Mesodermal cell (in vitro differentiated cells): ENCODE results near the gene GPRC5B.

Experiments used
- H3K27ac ChIP-seq: 2 replicates; pipeline ENCODE4 v1.7.0; 2013; ENCODE audit warnings: mild to moderate bottlenecking, low read depth, low read length, moderate library complexity; ENCODE audit not compliant: severe bottlenecking
- H3K36me3 ChIP-seq: 2 replicates; pipeline ENCODE4 v1.7.1; 2013; ENCODE audit warnings: mild to moderate bottlenecking, low read length, moderate library complexity; ENCODE audit not compliant: control insufficient read depth, insufficient read depth
- H3K4me1 ChIP-seq: one replicate; pipeline ENCODE4 v1.7.1; 2013; ENCODE audit warnings: mild to moderate bottlenecking, low read length; ENCODE audit not compliant: insufficient read depth, control insufficient read depth, poor library complexity, severe bottlenecking
- H3K4me3 ChIP-seq: 2 replicates; pipeline ENCODE4 v1.7.0; 2013; ENCODE audit warnings: low read length, control low read depth, mild to moderate bottlenecking; ENCODE audit not compliant: insufficient read depth, poor library complexity, severe bottlenecking; ENCODE audit errors: extremely low read depth
- H3K9me3 ChIP-seq: 2 replicates; pipeline ENCODE4 v1.7.1; 2013; ENCODE audit warnings: mild to moderate bottlenecking, low read length, moderate library complexity; ENCODE audit not compliant: control insufficient read depth
- WGBS, 2 experiments: methylation state at CpG; one replicate each; pipeline ENCODE4 v1.1.5; 2013; ENCODE audit warnings: missing lambda C conversion rate in 2 of 2; ENCODE audit not compliant: insufficient coverage in 2 of 2; 5-methylcytosine and 5-hydroxymethylcytosine counted together

GPRC5B gene

DNA sequence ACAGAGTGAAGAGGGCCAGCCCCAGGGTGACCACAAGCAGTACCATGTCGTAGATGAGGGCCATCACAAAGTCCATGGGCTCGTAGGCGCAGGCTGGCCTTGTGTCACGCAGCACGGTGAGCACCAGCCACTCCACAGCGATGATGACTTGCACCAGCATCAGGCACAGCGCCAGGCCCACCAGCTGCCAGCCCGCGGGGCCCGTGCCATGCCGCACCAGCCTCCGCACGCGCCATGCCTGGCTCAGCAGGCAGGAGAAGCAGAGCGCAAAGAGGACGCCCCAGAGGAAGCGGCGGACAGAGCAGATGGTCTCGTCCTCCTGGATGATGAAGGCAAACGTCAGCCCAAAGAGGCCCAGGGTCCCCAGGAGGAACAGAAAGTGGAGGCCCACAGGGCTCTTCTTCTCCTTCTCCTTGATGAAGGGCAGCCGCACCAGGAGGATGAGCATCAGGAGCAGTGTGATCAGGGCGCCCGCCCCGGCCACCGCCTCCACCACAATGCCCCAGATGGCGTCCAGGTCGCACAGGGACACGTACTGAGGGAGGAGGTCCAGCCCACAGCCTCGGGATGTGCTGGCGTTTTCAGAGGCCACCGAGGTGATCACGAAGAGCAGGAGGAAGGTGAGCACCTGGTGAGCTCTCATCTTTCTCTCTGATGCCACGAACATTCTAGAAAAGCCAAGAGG is 12.3 kb downstream of the GPRC5B start:
- no peak overlapping the region for H3K27ac ChIP-seq
- H3K4me3 ChIP-seq, result no peak overlapping the region
- no peaks in the 10 kb centered on the region for H3K4me1 ChIP-seq
- WGBS, 2 experiments, result 95 to 97% methylated on average over 31 to 33 of the region's 33 CpGs
- peaks cover 15% of the 10 kb centered on the region for H3K36me3 ChIP-seq
- H3K9me3 ChIP-seq, result no peaks in the 10 kb centered on the region

- 93 to 98% methylated on average over 19 to 20 of the region's 20 CpGs for WGBS, 2 experiments
- H3K36me3 ChIP-seq, result peaks cover 16% of the 10 kb centered on the region
Observed at GRCh38 chr16:19871721-19872120, 12.9 kb downstream of the GPRC5B start.

DNA sequence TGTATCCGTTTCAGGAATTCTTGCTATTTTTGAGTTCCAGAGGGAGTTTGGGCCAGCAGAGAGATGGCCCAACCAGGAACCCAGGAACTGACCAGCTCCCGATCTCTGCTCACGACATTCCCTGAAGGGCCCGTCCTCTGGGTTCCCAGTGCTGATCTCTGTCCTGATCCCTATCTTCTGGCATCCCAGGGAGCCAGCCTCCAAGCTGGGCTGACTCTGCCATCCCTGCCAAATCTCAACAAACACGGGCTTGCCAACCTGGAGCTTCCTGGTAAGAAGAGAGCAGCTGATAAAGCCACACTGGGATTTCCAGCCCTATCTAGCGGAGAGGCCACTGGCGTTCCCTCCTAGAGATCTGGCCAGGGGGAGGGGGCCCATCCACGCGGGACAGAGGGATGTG is 16.2 kb downstream of the GPRC5B start:
- 94 to 98% methylated on average over 3 to 8 of the region's 9 CpGs for WGBS, 2 experiments
- Histone ChIP-seq H3K4me1 (no peaks in the 10 kb centered on the region), H3K27ac (no peak overlapping the region), H3K9me3 (no peaks in the 10 kb centered on the region), H3K36me3 (peaks cover 16% of the 10 kb centered on the region), H3K4me3 (no peak overlapping the region)

More at GRCh38 chr16:19871721-19872120, 12.9 kb downstream of the GPRC5B start:
- Histone ChIP-seq H3K27ac (no peak overlapping the region), H3K4me1 (no peaks in the 10 kb centered on the region), H3K9me3 (no peaks in the 10 kb centered on the region), H3K4me3 (no peak overlapping the region)

DNA sequence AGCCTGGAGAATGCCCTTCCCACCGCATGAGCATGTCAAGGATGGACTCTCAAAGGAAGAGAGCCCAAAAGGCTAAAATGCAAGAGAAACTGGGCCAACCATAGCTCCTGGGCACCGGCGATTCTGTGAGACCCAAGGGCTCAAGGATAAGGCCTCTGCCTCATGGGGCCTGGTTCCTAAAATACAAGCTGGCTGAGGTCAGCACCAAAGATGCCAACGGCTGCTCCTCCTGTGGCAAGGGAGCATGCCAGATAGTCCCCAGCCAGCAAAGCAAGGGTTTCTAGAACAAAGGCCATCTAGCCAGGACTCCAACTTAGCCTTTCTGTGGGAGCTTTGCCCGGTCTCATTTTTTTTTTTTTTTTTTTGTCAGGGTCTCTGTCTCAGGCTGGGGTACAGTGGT is 20.1 kb downstream of the GPRC5B start:
- H3K36me3 ChIP-seq, result peaks cover 15% of the 10 kb centered on the region
- H3K9me3 ChIP-seq, result no peaks in the 10 kb centered on the region
- H3K4me1 ChIP-seq, result peaks cover 20% of the 10 kb centered on the region
- 92 to 94% methylated on average over 5 of the region's 5 CpGs for WGBS, 2 experiments
- H3K27ac ChIP-seq, result no peak overlapping the region
- H3K4me3 ChIP-seq, result no peak overlapping the region

DNA sequence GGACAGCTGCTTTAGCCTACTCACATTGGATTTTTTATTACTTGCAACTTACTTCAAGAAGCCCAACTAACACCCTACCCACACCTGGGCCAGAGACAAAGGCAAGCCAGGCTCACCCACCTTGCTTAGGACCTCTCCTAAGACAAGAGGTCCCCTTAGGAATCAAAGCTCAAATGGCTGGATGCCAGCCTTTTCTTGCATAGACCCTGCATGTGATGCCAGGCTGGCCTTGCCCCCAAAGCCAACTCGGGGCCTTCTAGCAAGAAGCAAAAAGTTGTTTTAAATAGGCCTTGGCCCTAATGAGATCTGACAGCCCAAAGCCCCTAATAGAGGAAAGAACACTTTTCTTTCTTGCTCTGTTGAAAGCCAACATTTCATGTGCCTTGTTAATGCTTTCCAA is 20.7 kb downstream of the GPRC5B start:
- Histone ChIP-seq H3K36me3 (peaks cover 18% of the 10 kb centered on the region), H3K27ac (no peak overlapping the region), H3K4me1 (peaks cover 20% of the 10 kb centered on the region), H3K9me3 (no peaks in the 10 kb centered on the region), H3K4me3 (no peak overlapping the region)
- 100% methylated on average over 1 of the region's 1 CpG for WGBS, 2 experiments

- Histone ChIP-seq H3K4me3 (peak overlapping the region; percentile 14), H3K4me1 (peaks cover 20% of the 10 kb centered on the region), H3K27ac (peak overlapping the region; percentile 87), H3K36me3 (peaks cover 11% of the 10 kb centered on the region), H3K9me3 (no peaks in the 10 kb centered on the region)
- WGBS, 2 experiments, result 16 to 27% methylated on average over 6 to 11 of the region's 16 CpGs
Observed at GRCh38 chr16:19861811-19862327, 22.8 kb downstream of the GPRC5B start.

- Histone ChIP-seq H3K27ac (peak overlapping the region; percentile 87), H3K4me1 (peaks cover 20% of the 10 kb centered on the region), H3K4me3 (peak overlapping the region; percentile 14), H3K36me3 (peaks cover 11% of the 10 kb centered on the region), H3K9me3 (no peaks in the 10 kb centered on the region)
- whole genome bisulfite sequencing, 2 experiments, result 49 to 58% methylated on average over 3 of the region's 3 CpGs
Observed at GRCh38 chr16:19861133-19861532, 23.5 kb downstream of the GPRC5B start.

GRCh38 chr16:19860166-19861041 is 24.2 kb downstream of the GPRC5B start:
- H3K36me3 ChIP-seq, result peaks cover 11% of the 10 kb centered on the region
- H3K4me1 ChIP-seq, result peaks cover 20% of the 10 kb centered on the region
- WGBS, 2 experiments, result 49 to 51% methylated on average over 11 to 16 of the region's 21 CpGs
- no peak overlapping the region for H3K4me3 ChIP-seq
- H3K27ac ChIP-seq, result peak overlapping the region; percentile 87
- H3K9me3 ChIP-seq, result no peaks in the 10 kb centered on the region

- WGBS, 2 experiments, result 91 to 94% methylated on average over 3 to 4 of the region's 4 CpGs
- Histone ChIP-seq H3K27ac (no peak overlapping the region), H3K4me1 (peaks cover 20% of the 10 kb centered on the region), H3K4me3 (no peak overlapping the region), H3K36me3 (peaks cover 11% of the 10 kb centered on the region), H3K9me3 (no peaks in the 10 kb centered on the region)
Observed at GRCh38 chr16:19859603-19860002, 25.0 kb downstream of the GPRC5B start.

DNA sequence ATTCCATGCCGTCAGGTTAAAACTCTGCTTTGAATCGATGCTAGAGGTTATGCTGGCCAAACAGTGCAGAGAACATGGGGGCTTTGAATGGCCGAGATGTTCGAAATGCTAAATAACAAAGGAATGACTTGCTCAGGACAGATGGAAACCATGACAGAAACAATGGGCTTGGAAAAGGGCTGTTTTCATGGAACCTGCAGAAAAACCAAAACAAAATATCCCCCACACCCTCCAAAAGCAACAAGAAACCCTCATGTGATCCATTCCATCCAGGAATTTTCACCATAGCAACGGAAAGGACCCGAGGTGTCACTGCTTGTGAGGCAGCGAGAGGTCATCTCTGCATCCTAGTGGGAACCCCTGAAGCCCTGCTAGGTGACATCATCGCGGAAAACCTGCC is 25.5 kb downstream of the GPRC5B start:
- peaks cover 20% of the 10 kb centered on the region for H3K4me1 ChIP-seq
- no peaks in the 10 kb centered on the region for H3K9me3 ChIP-seq
- WGBS, 2 experiments, result 86 to 88% methylated on average over 7 to 9 of the region's 9 CpGs
- no peak overlapping the region for H3K4me3 ChIP-seq
- no peak overlapping the region for H3K27ac ChIP-seq
- H3K36me3 ChIP-seq, result peaks cover 11% of the 10 kb centered on the region
